Epithelial cell of umbilical artery (primary cell): ENCODE results near the gene C14orf180. TPM values are rescaled to one million over a fixed set of nuclear protein-coding genes. Genes with fewer than 3 reads are reported as not detected.

Source experiments
- total RNA-seq: library from RNA; depleted of rRNA; stranded (reverse); fragments of >200 nt; gene quantifications from 2 replicates; pipeline ENCODE4 v1.2.3, GENCODE V29; 2014

The C14orf180 gene
- not detected in 2 replicates for total RNA-seq

GRCh38 chr14:104579507-104579906 is at the start of gene C14orf180:
C14orf180 (plus strand) TSS chr14:104579764; CDS start chr14:104586431, 6,667 bp downstream.

GRCh38 chr14:104604458-104605449 is 25.2 kb downstream of the C14orf180 start, which contains the start of gene TMEM179:
TMEM179 (minus strand) TSS chr14:104604772; CDS start chr14:104604741, 31 bp downstream.

Other genes starting within 250 kb of the C14orf180 start
- gene TMEM179, start 25.0 kb downstream of the C14orf180 start, total RNA-seq = under 0.01 TPM in 1 of 2 replicates, not detected in the other
- gene INF2, start 109.9 kb downstream of the C14orf180 start, total RNA-seq = 31.0 and 41.9 TPM in 2 replicates
- gene ADSS1, start 144.5 kb downstream of the C14orf180 start, total RNA-seq = 1.4 and 3.9 TPM in 2 replicates
- 192 and 218 TPM in 2 replicates for gene SIVA1, start 173.4 kb downstream of the C14orf180 start, total RNA-seq
- 209 and 212 TPM in 2 replicates for gene AKT1, start 216.0 kb downstream of the C14orf180 start, total RNA-seq
- 5.6 and 5.8 TPM in 2 replicates for gene ZBTB42, start 221.3 kb downstream of the C14orf180 start, total RNA-seq